Measurements from ENCODE around the gene NFASC.

- no peak for TF ChIP-seq CTCF (IDR thresholded peaks at IDR 0.05)
- no peak for TF ChIP-seq EP300 (IDR thresholded peaks at IDR 0.05)
These were observed 185.5 kb downstream of the NFASC start for GRCh38 chr1:205056188-205056611.

Data from sigmoid colon (tissue), 4 donors.